GM23338 (cell line): ENCODE results near the gene MPP1. TPM values are rescaled to one million over a fixed set of nuclear protein-coding genes. Genes with fewer than 3 reads are reported as not detected.

ENCODE experiments used
- ATAC-seq: fragments of 200-7000 bp; cut with Tn5 transposase; 3 replicates; pipeline ENCODE4 v1.9.1; 2020
- DNase-seq: peaks from one replicate; pipeline ENCODE4 v3.0.0-alpha.2; 2015; ENCODE audit warnings: low spot score
- H2AFZ ChIP-seq: fragments of 200-600 bp; sonication (generic); 2 replicates; pipeline ENCODE4 v1.8.0; 2016; ENCODE audit warnings: antibody characterized with exemption, mild to moderate bottlenecking, moderate library complexity
- H3F3A ChIP-seq: fragments of 200-600 bp; sonication (generic); replicated peaks from 2 replicates; pipeline ENCODE4 v1.8.0; 2017; ENCODE audit warnings: antibody characterized with exemption, mixed run types, low read depth
- H3K27ac ChIP-seq: fragments of 200-600 bp; sonication (generic); 2 replicates; pipeline ENCODE4 v1.6.1; 2016; ENCODE audit warnings: low read depth
- H3K27me3 ChIP-seq: fragments of 200-600 bp; sonication (generic); 2 replicates; pipeline ENCODE4 v1.8.0; 2016; ENCODE audit warnings: mild to moderate bottlenecking, mixed run types, moderate library complexity; ENCODE audit not compliant: insufficient read depth
- H3K36me3 ChIP-seq: fragments of 200-600 bp; sonication (generic); 2 replicates; pipeline ENCODE4 v1.8.0; 2016; ENCODE audit warnings: mild to moderate bottlenecking; ENCODE audit not compliant: insufficient read depth
- H3K4me1 ChIP-seq: fragments of 200-600 bp; sonication (generic); 2 replicates; pipeline ENCODE4 v1.8.0; 2016; ENCODE audit warnings: mild to moderate bottlenecking, moderate library complexity; ENCODE audit not compliant: insufficient read depth
- H3K4me2 ChIP-seq: fragments of 200-600 bp; sonication (generic); 2 replicates; pipeline ENCODE4 v1.7.1; 2017; ENCODE audit warnings: mixed run types
- H3K4me3 ChIP-seq: fragments of 200-600 bp; sonication (generic); 2 replicates; pipeline ENCODE4 v1.6.1; 2016; ENCODE audit warnings: mixed run types
- H3K79me2 ChIP-seq: fragments of 200-600 bp; sonication (generic); replicated peaks from 2 replicates; pipeline ENCODE4 v1.8.0; 2017; ENCODE audit warnings: mild to moderate bottlenecking; ENCODE audit not compliant: insufficient read depth
- H3K9me2 ChIP-seq: fragments of 200-600 bp; sonication (generic); 2 replicates; pipeline ENCODE4 v1.8.0; 2017; ENCODE audit not compliant: insufficient read depth
- H4K20me1 ChIP-seq: fragments of 200-600 bp; sonication (generic); replicated peaks from 2 replicates; pipeline ENCODE4 v1.8.0; 2017; ENCODE audit warnings: mild to moderate bottlenecking; ENCODE audit not compliant: insufficient read depth
- H3K27ac Mint-ChIP-seq: 2 replicates; pipeline ENCODE4 v1.8.0; 2020; ENCODE audit warnings: inconsistent platforms, mild to moderate bottlenecking, moderate library complexity, mixed read lengths
- H3K27me3 Mint-ChIP-seq: 3 replicates; pipeline ENCODE4 v1.8.0; 2022; ENCODE audit warnings: low read depth, mild to moderate bottlenecking, moderate library complexity, mixed read lengths, inconsistent platforms; ENCODE audit not compliant: insufficient read depth, poor library complexity
- H3K36me3 Mint-ChIP-seq: 3 replicates; pipeline ENCODE4 v1.8.0; 2021; ENCODE audit warnings: low read depth, mild to moderate bottlenecking, inconsistent platforms, moderate library complexity, mixed read lengths
- H3K4me1 Mint-ChIP-seq: 3 replicates; pipeline ENCODE4 v1.8.0; 2020; ENCODE audit warnings: mild to moderate bottlenecking, inconsistent platforms, mixed read lengths
- H3K4me3 Mint-ChIP-seq: 3 replicates; pipeline ENCODE4 v1.8.0; 2021; ENCODE audit warnings: moderate library complexity, mild to moderate bottlenecking, inconsistent platforms, mixed read lengths
- H3K9me3 Mint-ChIP-seq: 3 replicates; pipeline ENCODE4 v1.8.0; 2020; ENCODE audit warnings: moderate library complexity, mild to moderate bottlenecking, inconsistent platforms, mixed read lengths
- CREB1 ChIP-seq: fragments of 250-450 bp; sonication (Bioruptor Pico); IDR thresholded peaks from 2 replicates; pipeline ENCODE4 v1.5.0; 2020; ENCODE audit warnings: low read depth, mild to moderate bottlenecking, moderate library complexity
- EZH2phosphoT487 ChIP-seq: fragments of 200-600 bp; sonication (generic); IDR thresholded peaks from one replicate; pipeline ENCODE4 v1.8.1; 2018; ENCODE audit warnings: antibody characterized with exemption; ENCODE audit not compliant: unreplicated experiment
- JUNB ChIP-seq: IDR thresholded peaks from one replicate; pipeline ENCODE4 v1.6.1; 2016; ENCODE audit warnings: antibody characterized with exemption; ENCODE audit not compliant: unreplicated experiment
- NANOG ChIP-seq: IDR thresholded peaks from 2 replicates; pipeline ENCODE4 v1.6.1; 2016; ENCODE audit warnings: antibody characterized with exemption, borderline replicate concordance
- POLR2AphosphoS5 ChIP-seq: IDR thresholded peaks from 2 replicates; pipeline ENCODE4 v1.6.1; 2016; ENCODE audit warnings: antibody characterized with exemption, low read depth
- STAT1 ChIP-seq: IDR thresholded peaks from one replicate; pipeline ENCODE4 v1.6.1; 2016; ENCODE audit warnings: antibody characterized with exemption; ENCODE audit not compliant: unreplicated experiment
- ZNF114 ChIP-seq: fragments of 250-450 bp; sonication (Bioruptor Pico); IDR thresholded peaks from 2 replicates; pipeline ENCODE4 v1.5.0; 2020; ENCODE audit warnings: mild to moderate bottlenecking, moderate library complexity
- ZNF331 ChIP-seq: fragments of 250-450 bp; sonication (Bioruptor Pico); IDR thresholded peaks from 2 replicates; pipeline ENCODE4 v1.5.0; 2020; ENCODE audit warnings: low read depth, mild to moderate bottlenecking, moderate library complexity
- polyA plus RNA-seq: library from polyadenylated mRNA; unstranded; fragments of >200 nt; fragmentation: Nextera tagmentation; extraction: Ambion mirVana; gene quantifications from 2 replicates; pipeline ENCODE4 v1.2.1, GENCODE V29; 2016
- total RNA-seq: library from RNA; depleted of rRNA; stranded (reverse); fragments of >200 nt; shearing (Covaris generic); gene quantifications from 2 replicates; pipeline ENCODE4 v1.2.3, GENCODE V29; 2014
- TF ChIP-seq, protein P1 (sequence below): IDR thresholded peaks from one replicate; pipeline ENCODE4 v1.6.1; 2018; ENCODE audit warnings: antibody characterized with exemption; ENCODE audit not compliant: unreplicated experiment
- TF ChIP-seq, protein P2 (sequence below), 2 experiments: fragments of 200-600 bp in 1 of 2; sonication (generic) in 1 of 2; conservative IDR thresholded peaks; 2 replicates each; pipeline versions ENCODE4 v1.5.1 to v1.6.1; 2016 to 2017; ENCODE audit warnings: antibody characterized with exemption in 2 of 2, low read depth in 2 of 2, mild to moderate bottlenecking in 2 of 2, moderate library complexity in 1 of 2
- TF ChIP-seq, protein P3 (sequence below): IDR thresholded peaks from 2 replicates; pipeline ENCODE4 v1.6.1; 2016; ENCODE audit warnings: antibody characterized with exemption

MPP1 gene
- total and polyA plus RNA-seq, 2 experiments from 2014 or later: 18.7 to 27.2 TPM

DNA sequence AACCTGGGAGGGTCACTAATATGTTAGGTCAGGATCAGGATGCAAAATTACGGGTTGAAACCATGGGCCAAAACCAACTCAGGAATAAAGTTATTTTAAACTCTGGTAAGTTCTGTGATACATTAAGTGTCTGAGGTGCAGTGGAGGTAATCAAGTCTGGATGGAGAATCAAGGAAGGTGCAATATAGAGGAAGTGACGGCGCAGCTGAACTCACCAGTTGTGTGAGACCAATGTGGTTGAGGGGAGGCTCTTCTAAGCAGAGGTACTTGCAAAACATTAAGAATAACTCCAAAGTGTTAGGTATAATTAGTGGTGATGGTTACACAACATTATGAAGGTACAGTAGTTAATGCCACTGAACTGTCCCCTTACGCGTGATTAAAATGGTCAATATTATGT lies 74.1 kb downstream of the MPP1 start:
- no peaks in the 10 kb centered on the region for H3K79me2 ChIP-seq
- H3K4me2 ChIP-seq: no peak overlapping the region
- H3K36me3 ChIP-seq: no peaks in the 10 kb centered on the region
- no peaks in the 10 kb centered on the region for H3K4me1 ChIP-seq
- H3K27ac Mint-ChIP-seq: no peak overlapping the region
- H3K4me1 Mint-ChIP-seq: peaks cover 4% of the 10 kb centered on the region; the same call in 2 of the 3 replicates
- no peak overlapping the region for H2AFZ ChIP-seq
- H3K36me3 Mint-ChIP-seq: no peaks in the 10 kb centered on the region
- H3K4me3 ChIP-seq: no peak overlapping the region
- no peaks in the 10 kb centered on the region for H3K9me2 ChIP-seq
- TF ChIP-seq ZNF331 (CRISPR knock-in tag): no peak
- no peak for TF ChIP-seq NANOG
- no peak for TF ChIP-seq CREB1 (CRISPR knock-in tag)
- TF ChIP-seq, protein P1, sequence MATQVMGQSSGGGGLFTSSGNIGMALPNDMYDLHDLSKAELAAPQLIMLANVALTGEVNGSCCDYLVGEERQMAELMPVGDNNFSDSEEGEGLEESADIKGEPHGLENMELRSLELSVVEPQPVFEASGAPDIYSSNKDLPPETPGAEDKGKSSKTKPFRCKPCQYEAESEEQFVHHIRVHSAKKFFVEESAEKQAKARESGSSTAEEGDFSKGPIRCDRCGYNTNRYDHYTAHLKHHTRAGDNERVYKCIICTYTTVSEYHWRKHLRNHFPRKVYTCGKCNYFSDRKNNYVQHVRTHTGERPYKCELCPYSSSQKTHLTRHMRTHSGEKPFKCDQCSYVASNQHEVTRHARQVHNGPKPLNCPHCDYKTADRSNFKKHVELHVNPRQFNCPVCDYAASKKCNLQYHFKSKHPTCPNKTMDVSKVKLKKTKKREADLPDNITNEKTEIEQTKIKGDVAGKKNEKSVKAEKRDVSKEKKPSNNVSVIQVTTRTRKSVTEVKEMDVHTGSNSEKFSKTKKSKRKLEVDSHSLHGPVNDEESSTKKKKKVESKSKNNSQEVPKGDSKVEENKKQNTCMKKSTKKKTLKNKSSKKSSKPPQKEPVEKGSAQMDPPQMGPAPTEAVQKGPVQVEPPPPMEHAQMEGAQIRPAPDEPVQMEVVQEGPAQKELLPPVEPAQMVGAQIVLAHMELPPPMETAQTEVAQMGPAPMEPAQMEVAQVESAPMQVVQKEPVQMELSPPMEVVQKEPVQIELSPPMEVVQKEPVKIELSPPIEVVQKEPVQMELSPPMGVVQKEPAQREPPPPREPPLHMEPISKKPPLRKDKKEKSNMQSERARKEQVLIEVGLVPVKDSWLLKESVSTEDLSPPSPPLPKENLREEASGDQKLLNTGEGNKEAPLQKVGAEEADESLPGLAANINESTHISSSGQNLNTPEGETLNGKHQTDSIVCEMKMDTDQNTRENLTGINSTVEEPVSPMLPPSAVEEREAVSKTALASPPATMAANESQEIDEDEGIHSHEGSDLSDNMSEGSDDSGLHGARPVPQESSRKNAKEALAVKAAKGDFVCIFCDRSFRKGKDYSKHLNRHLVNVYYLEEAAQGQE: no peak
- no peak for TF ChIP-seq POLR2AphosphoS5
- no peak for TF ChIP-seq EZH2phosphoT487
- TF ChIP-seq, protein P2, sequence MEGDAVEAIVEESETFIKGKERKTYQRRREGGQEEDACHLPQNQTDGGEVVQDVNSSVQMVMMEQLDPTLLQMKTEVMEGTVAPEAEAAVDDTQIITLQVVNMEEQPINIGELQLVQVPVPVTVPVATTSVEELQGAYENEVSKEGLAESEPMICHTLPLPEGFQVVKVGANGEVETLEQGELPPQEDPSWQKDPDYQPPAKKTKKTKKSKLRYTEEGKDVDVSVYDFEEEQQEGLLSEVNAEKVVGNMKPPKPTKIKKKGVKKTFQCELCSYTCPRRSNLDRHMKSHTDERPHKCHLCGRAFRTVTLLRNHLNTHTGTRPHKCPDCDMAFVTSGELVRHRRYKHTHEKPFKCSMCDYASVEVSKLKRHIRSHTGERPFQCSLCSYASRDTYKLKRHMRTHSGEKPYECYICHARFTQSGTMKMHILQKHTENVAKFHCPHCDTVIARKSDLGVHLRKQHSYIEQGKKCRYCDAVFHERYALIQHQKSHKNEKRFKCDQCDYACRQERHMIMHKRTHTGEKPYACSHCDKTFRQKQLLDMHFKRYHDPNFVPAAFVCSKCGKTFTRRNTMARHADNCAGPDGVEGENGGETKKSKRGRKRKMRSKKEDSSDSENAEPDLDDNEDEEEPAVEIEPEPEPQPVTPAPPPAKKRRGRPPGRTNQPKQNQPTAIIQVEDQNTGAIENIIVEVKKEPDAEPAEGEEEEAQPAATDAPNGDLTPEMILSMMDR (conservative IDR thresholded peaks at IDR 0.05; ENCODE audit: low read depth in 2 of 2): no peak
- TF ChIP-seq STAT1: no peak
- no peak for TF ChIP-seq JUNB
- TF ChIP-seq ZNF114 (CRISPR knock-in tag): no peak
- TF ChIP-seq, protein P3, sequence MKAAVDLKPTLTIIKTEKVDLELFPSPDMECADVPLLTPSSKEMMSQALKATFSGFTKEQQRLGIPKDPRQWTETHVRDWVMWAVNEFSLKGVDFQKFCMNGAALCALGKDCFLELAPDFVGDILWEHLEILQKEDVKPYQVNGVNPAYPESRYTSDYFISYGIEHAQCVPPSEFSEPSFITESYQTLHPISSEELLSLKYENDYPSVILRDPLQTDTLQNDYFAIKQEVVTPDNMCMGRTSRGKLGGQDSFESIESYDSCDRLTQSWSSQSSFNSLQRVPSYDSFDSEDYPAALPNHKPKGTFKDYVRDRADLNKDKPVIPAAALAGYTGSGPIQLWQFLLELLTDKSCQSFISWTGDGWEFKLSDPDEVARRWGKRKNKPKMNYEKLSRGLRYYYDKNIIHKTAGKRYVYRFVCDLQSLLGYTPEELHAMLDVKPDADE: no peak
- no peaks in the 10 kb centered on the region for H3K27me3 ChIP-seq
- H3K4me3 Mint-ChIP-seq: no peak overlapping the region
- no peaks in the 10 kb centered on the region for H4K20me1 ChIP-seq
- no peaks in the 10 kb centered on the region; the same call in 2 of the 3 replicates for H3K9me3 Mint-ChIP-seq
- peaks cover 2% of the 10 kb centered on the region for H3K27me3 Mint-ChIP-seq
- ATAC-seq (no peak), DNase-seq (no peak)
- H3K27ac ChIP-seq: no peak overlapping the region
- no peaks in the 10 kb centered on the region for H3F3A ChIP-seq
